Parathyroid adenoma (tissue), 2 donors: ENCODE data around the gene CNNM4.

Experiments
- H2AFZ ChIP-seq: fragments of 300-600 bp; sonication (generic); one replicate; pipeline ENCODE4 v1.7.0; 2017; ENCODE audit warnings: antibody characterized with exemption, mild to moderate bottlenecking
- H3K27ac ChIP-seq: fragments of 300-600 bp; sonication (generic); one replicate; pipeline ENCODE4 v1.7.0; 2017
- H3K27me3 ChIP-seq: fragments of 300-600 bp; sonication (generic); one replicate; pipeline ENCODE4 v1.7.0; 2017; ENCODE audit warnings: low read length; ENCODE audit not compliant: control insufficient read depth, insufficient read depth
- H3K36me3 ChIP-seq: fragments of 300-600 bp; sonication (generic); one replicate; pipeline ENCODE4 v1.7.0; 2017; ENCODE audit warnings: low read length; ENCODE audit not compliant: control insufficient read depth, insufficient read depth
- H3K4me1 ChIP-seq: fragments of 300-600 bp; sonication (generic); one replicate; pipeline ENCODE4 v1.7.0; 2017; ENCODE audit warnings: control low read depth
- H3K4me2 ChIP-seq: fragments of 300-600 bp; sonication (generic); one replicate; pipeline ENCODE4 v1.7.0; 2017; ENCODE audit warnings: low read length
- H3K4me3 ChIP-seq: fragments of 300-600 bp; sonication (generic); one replicate; pipeline ENCODE4 v1.7.0; 2017; ENCODE audit warnings: low read depth, low read length
- H3K79me2 ChIP-seq: fragments of 300-600 bp; sonication (generic); one replicate; pipeline ENCODE4 v1.7.0; 2017; ENCODE audit warnings: control low read depth
- H3K9ac ChIP-seq: fragments of 300-600 bp; sonication (generic); one replicate; pipeline ENCODE4 v1.7.0; 2017; ENCODE audit warnings: mild to moderate bottlenecking
- H3K9me3 ChIP-seq: fragments of 300-600 bp; sonication (generic); one replicate; pipeline ENCODE4 v1.7.0; 2017; ENCODE audit warnings: low read length; ENCODE audit not compliant: control insufficient read depth
- CTCF ChIP-seq: fragments of 300-600 bp; sonication (generic); IDR thresholded peaks from one replicate; pipeline ENCODE4 v1.7.0; 2017; ENCODE audit warnings: antibody characterized with exemption, mild to moderate bottlenecking
- donor health status: primary hyperparathyroidism.

Gene CNNM4

GRCh38 chr2:96783388-96783787, 22.7 kb downstream of the CNNM4 start:
- H3K9me3 ChIP-seq = no peaks in the 10 kb centered on the region
- H2AFZ ChIP-seq = no peak overlapping the region
- no peak overlapping the region for H3K9ac ChIP-seq
- H3K4me2 ChIP-seq = no peak overlapping the region
- peaks cover 2% of the 10 kb centered on the region for H3K79me2 ChIP-seq
- no peak overlapping the region for H3K4me3 ChIP-seq
- H3K4me1 ChIP-seq = peaks cover 2% of the 10 kb centered on the region
- TF ChIP-seq CTCF = no peak
- no peaks in the 10 kb centered on the region for H3K36me3 ChIP-seq
- H3K27me3 ChIP-seq = no peaks in the 10 kb centered on the region
- no peak overlapping the region for H3K27ac ChIP-seq

GRCh38 chr2:96787411-96787810, 26.7 kb downstream of the CNNM4 start:
- Histone ChIP-seq H3K4me3 (no peak overlapping the region), H3K27me3 (no peaks in the 10 kb centered on the region), H3K36me3 (no peaks in the 10 kb centered on the region), H2AFZ (no peak overlapping the region), H3K9me3 (no peaks in the 10 kb centered on the region), H3K9ac (no peak overlapping the region), H3K4me2 (no peak overlapping the region), H3K27ac (no peak overlapping the region), H3K79me2 (peaks cover 2% of the 10 kb centered on the region), H3K4me1 (peaks cover 6% of the 10 kb centered on the region)
- no peak for TF ChIP-seq CTCF

GRCh38 chr2:96788442-96789244, 27.9 kb downstream of the CNNM4 start:
- Histone ChIP-seq H3K4me1 (peaks cover 6% of the 10 kb centered on the region), H3K4me2 (no peak overlapping the region), H2AFZ (peak overlapping the region; percentile 69), H3K36me3 (no peaks in the 10 kb centered on the region), H3K9ac (no peak overlapping the region), H3K79me2 (peaks cover 2% of the 10 kb centered on the region), H3K27me3 (no peaks in the 10 kb centered on the region), H3K4me3 (no peak overlapping the region), H3K27ac (no peak overlapping the region), H3K9me3 (no peaks in the 10 kb centered on the region)
- TF ChIP-seq CTCF = no peak

- Histone ChIP-seq H3K4me1 (peaks cover 6% of the 10 kb centered on the region), H3K79me2 (peaks cover 2% of the 10 kb centered on the region), H3K4me3 (no peak overlapping the region), H2AFZ (no peak overlapping the region), H3K27me3 (no peaks in the 10 kb centered on the region), H3K9me3 (no peaks in the 10 kb centered on the region), H3K4me2 (no peak overlapping the region), H3K9ac (no peak overlapping the region), H3K27ac (no peak overlapping the region), H3K36me3 (no peaks in the 10 kb centered on the region)
- no peak for TF ChIP-seq CTCF
Measured at GRCh38 chr2:96789245-96789617, 28.5 kb downstream of the CNNM4 start.
